ENCODE measurements around the gene RAB9B. TPM values are rescaled to one million over a fixed set of nuclear protein-coding genes. Genes with fewer than 3 reads are reported as not detected.

RAB9B gene
- total and polyA plus RNA-seq, 2 donors (not counting 1 experiment from before 2014, with no cell fraction given): 0.50 to 0.90 TPM

DNA sequence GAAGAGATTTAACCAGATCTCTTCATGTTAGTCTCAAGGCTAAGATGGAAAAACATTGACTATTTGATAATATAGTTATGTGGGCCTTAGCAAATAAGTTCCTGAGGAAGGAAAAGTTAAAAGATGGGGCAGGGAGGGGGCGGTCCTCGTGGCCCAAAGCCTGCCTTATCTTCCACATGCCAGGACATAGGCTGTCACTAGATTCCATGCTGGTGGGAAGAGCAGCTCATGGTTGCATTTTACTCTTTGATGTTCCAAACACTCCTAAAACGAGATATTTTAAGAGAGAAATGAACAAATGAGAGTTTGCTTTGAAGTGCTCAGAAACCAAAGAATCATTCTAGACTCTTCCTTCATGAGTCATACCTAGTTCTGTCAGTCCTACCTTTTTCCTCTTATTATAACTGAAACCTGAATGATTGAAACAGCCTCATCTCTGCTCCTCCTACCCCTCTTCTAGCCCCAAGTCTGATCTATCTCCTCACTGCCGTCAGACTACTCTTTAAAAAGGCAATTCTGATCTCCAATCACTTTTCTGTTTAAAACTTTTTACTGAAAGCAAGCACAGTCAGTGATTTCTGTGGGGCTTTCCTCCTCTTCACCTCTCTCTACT, 25.1 kb downstream of the RAB9B start:
- Histone ChIP-seq H3K36me3 (ENCODE audit: control insufficient read depth, insufficient read depth, low read length) (no peaks in the 10 kb centered on the region), H3K4me2 (ENCODE audit: extremely low read depth, insufficient read depth, low read length) (no peak overlapping the region), H3K4me3 (replicated peaks in 1 of 4; ENCODE audit: control extremely low read depth in 1 of 4, insufficient read depth in 1 of 4, low read depth in 3 of 4, low read length in 4 of 4) (no peak overlapping the region), H3K79me2 (ENCODE audit: control insufficient read depth, insufficient read depth, low read length) (no peaks in the 10 kb centered on the region), H4K20me1 (ENCODE audit: control insufficient read depth, extremely low read depth, insufficient read depth, low read length) (no peaks in the 10 kb centered on the region), H3K4me1 (ENCODE audit: control insufficient read depth, extremely low read depth, insufficient read depth, low read length) (no peaks in the 10 kb centered on the region), H3K9me3 (ENCODE audit: control insufficient read depth, insufficient read depth, low read depth, low read length) (no peaks in the 10 kb centered on the region), H2AFZ (ENCODE audit: low read length) (no peak overlapping the region), H3K27ac (ENCODE audit: insufficient read depth, low read length) (no peak overlapping the region), H3K27me3 (ENCODE audit: control insufficient read depth, insufficient read depth, low read length) (no peaks in the 10 kb centered on the region), H3K9ac (ENCODE audit: insufficient read depth, low read length) (no peak overlapping the region)
- TF ChIP-seq, protein P1, sequence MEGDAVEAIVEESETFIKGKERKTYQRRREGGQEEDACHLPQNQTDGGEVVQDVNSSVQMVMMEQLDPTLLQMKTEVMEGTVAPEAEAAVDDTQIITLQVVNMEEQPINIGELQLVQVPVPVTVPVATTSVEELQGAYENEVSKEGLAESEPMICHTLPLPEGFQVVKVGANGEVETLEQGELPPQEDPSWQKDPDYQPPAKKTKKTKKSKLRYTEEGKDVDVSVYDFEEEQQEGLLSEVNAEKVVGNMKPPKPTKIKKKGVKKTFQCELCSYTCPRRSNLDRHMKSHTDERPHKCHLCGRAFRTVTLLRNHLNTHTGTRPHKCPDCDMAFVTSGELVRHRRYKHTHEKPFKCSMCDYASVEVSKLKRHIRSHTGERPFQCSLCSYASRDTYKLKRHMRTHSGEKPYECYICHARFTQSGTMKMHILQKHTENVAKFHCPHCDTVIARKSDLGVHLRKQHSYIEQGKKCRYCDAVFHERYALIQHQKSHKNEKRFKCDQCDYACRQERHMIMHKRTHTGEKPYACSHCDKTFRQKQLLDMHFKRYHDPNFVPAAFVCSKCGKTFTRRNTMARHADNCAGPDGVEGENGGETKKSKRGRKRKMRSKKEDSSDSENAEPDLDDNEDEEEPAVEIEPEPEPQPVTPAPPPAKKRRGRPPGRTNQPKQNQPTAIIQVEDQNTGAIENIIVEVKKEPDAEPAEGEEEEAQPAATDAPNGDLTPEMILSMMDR (conservative IDR thresholded peaks at IDR 0.05 in 1 of 2, IDR thresholded peaks at IDR 0.05 in 1 of 2; ENCODE audit: low read depth in 1 of 2, low read length in 2 of 2): no peak
- TF ChIP-seq EZH2 (IDR thresholded peaks at IDR 0.05; ENCODE audit: low read length, missing control alignments): no peak
- no peak for DNase-seq (ENCODE audit: low read depth in 2 of 2)

DNA sequence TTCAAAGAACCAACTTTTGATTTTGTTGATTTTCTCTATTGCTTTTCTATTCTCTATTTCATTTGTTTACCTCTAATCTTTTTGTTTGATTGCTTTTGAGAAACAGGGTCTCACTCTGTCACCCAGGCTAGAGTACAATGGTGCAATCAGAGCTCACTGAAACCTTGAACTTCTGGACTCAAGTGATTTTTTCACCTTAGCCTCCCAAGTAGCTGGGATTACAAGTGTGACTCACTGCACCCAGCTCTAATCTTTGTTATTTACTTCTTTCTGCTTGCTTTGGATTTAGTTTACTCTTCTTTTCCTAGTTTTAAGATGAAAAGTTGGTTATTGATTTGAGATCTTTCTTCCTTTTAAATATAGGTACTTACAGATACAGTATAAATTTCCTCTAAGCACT, 26.2 kb downstream of the RAB9B start:
- H3K9ac ChIP-seq (ENCODE audit: insufficient read depth, low read length): no peak overlapping the region
- H4K20me1 ChIP-seq (ENCODE audit: control insufficient read depth, extremely low read depth, insufficient read depth, low read length): no peaks in the 10 kb centered on the region
- H3K4me3 ChIP-seq (replicated peaks in 1 of 4; ENCODE audit: control extremely low read depth in 1 of 4, insufficient read depth in 1 of 4, low read depth in 3 of 4, low read length in 4 of 4): no peak overlapping the region
- no peaks in the 10 kb centered on the region for H3K36me3 ChIP-seq (ENCODE audit: control insufficient read depth, insufficient read depth, low read length)
- no peaks in the 10 kb centered on the region for H3K79me2 ChIP-seq (ENCODE audit: control insufficient read depth, insufficient read depth, low read length)
- H2AFZ ChIP-seq (ENCODE audit: low read length): no peak overlapping the region
- no peaks in the 10 kb centered on the region for H3K4me1 ChIP-seq (ENCODE audit: control insufficient read depth, extremely low read depth, insufficient read depth, low read length)
- no peaks in the 10 kb centered on the region for H3K27me3 ChIP-seq (ENCODE audit: control insufficient read depth, insufficient read depth, low read length)
- TF ChIP-seq, protein P1 (conservative IDR thresholded peaks at IDR 0.05 in 1 of 2, IDR thresholded peaks at IDR 0.05 in 1 of 2; ENCODE audit: low read depth in 1 of 2, low read length in 2 of 2): no peak
- TF ChIP-seq EZH2 (IDR thresholded peaks at IDR 0.05; ENCODE audit: low read length, missing control alignments): no peak
- no peak overlapping the region for H3K27ac ChIP-seq (ENCODE audit: insufficient read depth, low read length)
- DNase-seq (ENCODE audit: low read depth in 2 of 2): no peak
- H3K9me3 ChIP-seq (ENCODE audit: control insufficient read depth, insufficient read depth, low read depth, low read length): no peaks in the 10 kb centered on the region
- H3K4me2 ChIP-seq (ENCODE audit: extremely low read depth, insufficient read depth, low read length): no peak overlapping the region

DNA sequence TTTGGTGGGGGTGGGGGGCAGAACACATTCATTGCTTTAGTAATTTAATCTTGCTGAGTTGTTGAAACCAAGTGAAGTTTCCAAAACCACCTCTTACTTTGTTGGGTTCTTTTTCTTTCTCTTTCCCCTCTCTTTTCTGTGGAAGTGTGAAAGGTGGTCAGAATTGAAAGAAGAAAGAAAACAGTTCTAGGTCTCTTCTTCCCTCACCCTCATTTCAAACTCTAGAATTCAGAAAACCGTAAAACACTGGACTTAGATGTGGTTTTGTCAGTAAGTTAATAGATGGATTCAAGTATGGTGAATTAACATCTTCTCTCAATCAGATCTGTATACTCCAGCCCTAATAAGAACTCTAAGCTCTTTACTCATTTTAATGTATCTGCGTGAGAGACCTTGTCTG, 31.7 kb downstream of the RAB9B start:
- Histone ChIP-seq H3K27ac (ENCODE audit: insufficient read depth, low read length) (no peak overlapping the region), H3K4me3 (replicated peaks in 1 of 4; ENCODE audit: control extremely low read depth in 1 of 4, insufficient read depth in 1 of 4, low read depth in 3 of 4, low read length in 4 of 4) (no peak overlapping the region), H3K4me2 (ENCODE audit: extremely low read depth, insufficient read depth, low read length) (no peak overlapping the region), H2AFZ (ENCODE audit: low read length) (no peak overlapping the region), H3K9me3 (ENCODE audit: control insufficient read depth, insufficient read depth, low read depth, low read length) (no peaks in the 10 kb centered on the region), H3K9ac (ENCODE audit: insufficient read depth, low read length) (no peak overlapping the region), H3K27me3 (ENCODE audit: control insufficient read depth, insufficient read depth, low read length) (no peaks in the 10 kb centered on the region), H3K79me2 (ENCODE audit: control insufficient read depth, insufficient read depth, low read length) (no peaks in the 10 kb centered on the region), H4K20me1 (ENCODE audit: control insufficient read depth, extremely low read depth, insufficient read depth, low read length) (no peaks in the 10 kb centered on the region), H3K36me3 (ENCODE audit: control insufficient read depth, insufficient read depth, low read length) (no peaks in the 10 kb centered on the region), H3K4me1 (ENCODE audit: control insufficient read depth, extremely low read depth, insufficient read depth, low read length) (no peaks in the 10 kb centered on the region)
- TF ChIP-seq, protein P1 (conservative IDR thresholded peaks at IDR 0.05 in 1 of 2, IDR thresholded peaks at IDR 0.05 in 1 of 2; ENCODE audit: low read depth in 1 of 2, low read length in 2 of 2): no peak
- no peak for TF ChIP-seq EZH2 (IDR thresholded peaks at IDR 0.05; ENCODE audit: low read length, missing control alignments)
- DNase-seq (ENCODE audit: low read depth in 2 of 2): no peak
